Tibial nerve (tissue), 4 donors: ENCODE measurements around the gene AGPS. TPM values are rescaled to one million over a fixed set of nuclear protein-coding genes. Genes with fewer than 3 reads are reported as not detected.

Experiments
- DNase-seq, 2 donors: peaks; one replicate each; pipeline ENCODE4 v3.0.0-alpha.2; 2019; ENCODE audit warnings: low spot score in 2 of 2
- H3K27ac ChIP-seq, 4 donors: fragments of 200-600 bp; sonication (generic) in 3 of 4; one replicate each; pipeline ENCODE4 v1.5.1; 2017 to 2019; ENCODE audit warnings: mild to moderate bottlenecking in 1 of 4
- H3K27me3 ChIP-seq, 2 donors: fragments of 200-600 bp; sonication (generic) in 1 of 2; one replicate each; pipeline versions ENCODE4 v1.5.1 to v1.6.0; 2017 to 2019
- H3K36me3 ChIP-seq, 3 donors: fragments of 200-600 bp; sonication (generic); one replicate each; pipeline ENCODE4 v1.5.1; 2018 to 2019
- H3K4me1 ChIP-seq, 4 donors: fragments of 200-600 bp; sonication (generic) in 3 of 4; one replicate each; pipeline ENCODE4 v1.5.1; 2017 to 2019
- H3K4me3 ChIP-seq, 4 donors: fragments of 200-600 bp; sonication (generic) in 3 of 4; one replicate each; pipeline ENCODE4 v1.5.1; 2017 to 2019; ENCODE audit warnings: mild to moderate bottlenecking in 1 of 4, moderate library complexity in 1 of 4
- H3K9me3 ChIP-seq, 4 donors: fragments of 200-600 bp; sonication (generic) in 3 of 4; one replicate each; pipeline ENCODE4 v1.5.1; 2017 to 2019
- EP300 ChIP-seq, 2 donors: sonication (generic); formaldehyde crosslinking; IDR thresholded peaks; one replicate each; pipeline ENCODE4 v1.6.1; 2017; ENCODE audit warnings: antibody characterized with exemption in 2 of 2, mild to moderate bottlenecking in 1 of 2
- POLR2A ChIP-seq, 2 donors: fragments of 450-650 bp; IDR thresholded peaks; one replicate each; pipeline ENCODE4 v1.6.1; 2017; ENCODE audit warnings: antibody characterized with exemption in 2 of 2, mild to moderate bottlenecking in 2 of 2, moderate library complexity in 2 of 2
- WGBS, 2 donors: methylation state at CpG; one replicate each; pipeline ENCODE4 v1.1.5; 2018; 5-methylcytosine and 5-hydroxymethylcytosine counted together
- total RNA-seq, 4 donors: library from RNA; depleted of rRNA; stranded (reverse); fragments of >200 nt; gene quantifications; one replicate each; pipeline ENCODE4 v1.1.0, GENCODE V29; 2016
- TF ChIP-seq, protein P1 (sequence below), 5 experiments: fragments of 200-600 bp in 3 of 5; fragments of 450-650 bp in 2 of 5; sonication (generic) in 3 of 5; IDR thresholded peaks; one replicate each; pipeline ENCODE4 v1.5.1; 2016 to 2019; ENCODE audit warnings: antibody characterized with exemption in 5 of 5, mild to moderate bottlenecking in 3 of 5, moderate library complexity in 2 of 5

AGPS gene
- total RNA-seq, 4 donors from 2014 or later: 33.9 to 47.9 (median 40.1) TPM

DNA sequence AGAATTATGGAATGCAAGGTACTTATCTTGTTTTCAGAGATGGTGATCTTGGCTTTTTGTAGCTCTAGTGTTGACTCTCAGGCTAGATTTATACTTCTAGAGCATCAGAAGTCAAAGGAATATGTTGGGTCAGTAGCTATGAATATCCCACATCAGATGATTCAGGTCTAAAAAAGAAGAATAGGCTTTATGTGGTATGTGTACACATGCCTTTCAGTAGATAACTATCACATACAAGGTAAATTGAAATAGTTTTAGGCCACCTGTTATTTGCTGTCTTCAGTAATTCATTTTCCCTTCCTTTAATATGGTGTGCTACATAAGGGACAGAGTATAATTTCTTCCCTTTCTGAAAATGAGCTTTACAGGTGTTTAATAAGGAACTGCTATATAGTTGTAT, 142.4 kb downstream of the AGPS start:
- H3K4me1 ChIP-seq: no peaks in the 10 kb centered on the region
- no peaks in the 10 kb centered on the region for H3K9me3 ChIP-seq
- no peak overlapping the region for H3K4me3 ChIP-seq
- DNase-seq: no peak
- no peaks in the 10 kb centered on the region for H3K27me3 ChIP-seq
- H3K27ac ChIP-seq: no peak overlapping the region
- no peak for TF ChIP-seq POLR2A (IDR thresholded peaks at IDR 0.05)
- no peak for TF ChIP-seq EP300 (IDR thresholded peaks at IDR 0.05)
- TF ChIP-seq, protein P1, sequence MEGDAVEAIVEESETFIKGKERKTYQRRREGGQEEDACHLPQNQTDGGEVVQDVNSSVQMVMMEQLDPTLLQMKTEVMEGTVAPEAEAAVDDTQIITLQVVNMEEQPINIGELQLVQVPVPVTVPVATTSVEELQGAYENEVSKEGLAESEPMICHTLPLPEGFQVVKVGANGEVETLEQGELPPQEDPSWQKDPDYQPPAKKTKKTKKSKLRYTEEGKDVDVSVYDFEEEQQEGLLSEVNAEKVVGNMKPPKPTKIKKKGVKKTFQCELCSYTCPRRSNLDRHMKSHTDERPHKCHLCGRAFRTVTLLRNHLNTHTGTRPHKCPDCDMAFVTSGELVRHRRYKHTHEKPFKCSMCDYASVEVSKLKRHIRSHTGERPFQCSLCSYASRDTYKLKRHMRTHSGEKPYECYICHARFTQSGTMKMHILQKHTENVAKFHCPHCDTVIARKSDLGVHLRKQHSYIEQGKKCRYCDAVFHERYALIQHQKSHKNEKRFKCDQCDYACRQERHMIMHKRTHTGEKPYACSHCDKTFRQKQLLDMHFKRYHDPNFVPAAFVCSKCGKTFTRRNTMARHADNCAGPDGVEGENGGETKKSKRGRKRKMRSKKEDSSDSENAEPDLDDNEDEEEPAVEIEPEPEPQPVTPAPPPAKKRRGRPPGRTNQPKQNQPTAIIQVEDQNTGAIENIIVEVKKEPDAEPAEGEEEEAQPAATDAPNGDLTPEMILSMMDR (IDR thresholded peaks at IDR 0.05): no peak
- H3K36me3 ChIP-seq: no peaks in the 10 kb centered on the region

DNA sequence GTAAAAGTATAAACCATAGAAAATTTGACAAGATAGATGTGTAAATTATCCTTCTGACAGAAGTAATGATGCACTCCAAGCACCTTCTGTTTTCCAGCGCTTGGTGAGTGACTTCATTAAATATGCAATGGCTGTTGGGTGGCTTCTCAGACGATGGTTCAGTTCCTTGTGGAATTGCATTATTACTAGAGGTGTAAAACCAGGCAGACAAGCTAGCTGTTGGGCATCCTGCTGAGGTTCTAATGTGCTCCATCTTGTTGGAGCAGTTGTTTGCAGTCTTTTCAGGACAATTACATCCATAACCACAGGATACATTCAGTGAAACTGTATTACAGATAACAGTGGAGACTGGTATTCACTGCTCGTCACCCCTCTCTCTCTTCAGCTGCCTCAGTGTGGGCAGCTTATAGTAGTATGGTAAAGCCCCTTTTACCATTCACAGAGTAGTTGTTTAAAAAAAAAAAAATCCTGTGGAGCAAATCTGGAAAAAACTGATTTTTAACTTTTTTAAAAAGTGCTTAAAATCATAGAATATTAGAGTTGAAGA, 143.5 kb downstream of the AGPS start:
- Histone ChIP-seq H3K27ac (no peak overlapping the region), H3K27me3 (no peaks in the 10 kb centered on the region), H3K4me3 (no peak overlapping the region), H3K9me3 (no peaks in the 10 kb centered on the region), H3K4me1 (no peaks in the 10 kb centered on the region), H3K36me3 (no peaks in the 10 kb centered on the region)
- DNase-seq: no peak
- 77 to 81% methylated on average over 3 of the region's 3 CpGs for WGBS, 2 donors
- TF ChIP-seq, protein P1 (IDR thresholded peaks at IDR 0.05): no peak
- TF ChIP-seq POLR2A (IDR thresholded peaks at IDR 0.05) (no peak), EP300 (IDR thresholded peaks at IDR 0.05) (no peak)

DNA sequence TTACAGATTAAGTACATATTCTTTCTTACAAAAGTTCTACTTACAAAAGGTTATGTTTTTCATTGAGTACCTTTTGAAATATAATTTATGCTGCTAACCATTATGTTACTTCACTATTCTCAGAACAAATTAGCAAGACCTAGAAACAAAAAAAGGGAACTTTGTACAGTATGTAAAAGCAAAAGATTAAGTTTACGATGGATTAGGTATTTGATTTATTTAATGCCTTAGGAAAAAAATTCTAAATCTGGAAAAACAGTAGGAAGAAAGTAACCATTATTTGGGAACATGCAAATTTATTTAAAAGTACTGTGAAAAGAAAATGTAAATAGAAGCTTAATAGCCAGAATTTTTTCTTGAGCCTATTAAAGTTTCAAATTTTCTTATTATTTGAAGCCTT, 144.6 kb downstream of the AGPS start:
- TF ChIP-seq POLR2A (IDR thresholded peaks at IDR 0.05): no peak
- no peak for TF ChIP-seq EP300 (IDR thresholded peaks at IDR 0.05)
- TF ChIP-seq, protein P1 (IDR thresholded peaks at IDR 0.05): no peak
- H3K4me3 ChIP-seq: no peak overlapping the region
- H3K27ac ChIP-seq: no peak overlapping the region
- no peaks in the 10 kb centered on the region for H3K27me3 ChIP-seq
- H3K4me1 ChIP-seq: peaks cover 0 to 3% (median 0%) of the 10 kb centered on the region in 4 donors
- DNase-seq: no peak
- H3K9me3 ChIP-seq: no peaks in the 10 kb centered on the region
- no peaks in the 10 kb centered on the region for H3K36me3 ChIP-seq
- WGBS, 2 donors: 82 to 84% methylated on average over 1 of the region's 1 CpG

DNA sequence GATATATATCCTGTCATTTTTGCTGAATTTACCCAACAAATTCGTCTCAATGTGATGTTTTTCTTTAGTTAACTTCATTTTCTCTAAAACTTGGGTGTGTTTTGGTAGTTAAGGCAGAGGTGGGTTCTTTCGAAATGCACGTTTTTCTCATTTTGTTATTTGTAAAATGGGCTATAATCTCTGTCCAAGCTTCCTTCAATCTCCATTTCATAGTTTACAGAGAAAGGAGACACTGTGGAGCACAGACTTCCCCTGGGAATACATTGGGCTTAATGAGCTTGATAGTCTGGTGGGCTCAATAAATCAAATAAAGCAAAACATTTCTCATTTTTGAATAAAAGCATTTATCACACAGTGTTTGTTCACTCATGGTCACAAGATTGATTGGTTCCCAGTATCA, 145.1 kb downstream of the AGPS start:
- 53 to 72% methylated on average over 3 of the region's 3 CpGs for WGBS, 2 donors

DNA sequence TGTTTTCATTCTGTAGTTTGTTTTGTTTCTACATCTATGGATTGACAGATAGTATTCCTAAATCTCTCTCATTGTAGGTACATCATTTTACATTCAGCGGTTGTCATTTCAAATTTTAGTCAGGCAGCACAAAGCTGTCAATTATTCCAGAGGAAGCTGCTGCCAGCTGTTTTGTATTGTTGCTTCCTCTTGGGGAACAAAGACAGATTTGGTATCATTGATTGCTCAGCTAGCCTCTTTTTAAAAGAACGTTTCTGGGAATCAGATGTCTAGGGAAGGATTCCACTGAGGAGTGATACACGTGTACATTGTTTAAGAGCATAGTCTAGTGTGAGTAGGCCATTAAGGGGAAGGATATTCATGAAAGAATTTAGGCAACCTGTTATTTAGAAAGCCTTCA, 145.8 kb downstream of the AGPS start:
- peaks cover 0 to 14% (median 0%) of the 10 kb centered on the region in 4 donors for H3K4me1 ChIP-seq
- no peaks in the 10 kb centered on the region for H3K27me3 ChIP-seq
- TF ChIP-seq POLR2A (IDR thresholded peaks at IDR 0.05): no peak
- TF ChIP-seq, protein P1 (IDR thresholded peaks at IDR 0.05): no peak
- TF ChIP-seq EP300 (IDR thresholded peaks at IDR 0.05): no peak
- no peak overlapping the region for H3K4me3 ChIP-seq
- no peak overlapping the region for H3K27ac ChIP-seq
- no peaks in the 10 kb centered on the region for H3K9me3 ChIP-seq
- DNase-seq: no peak
- H3K36me3 ChIP-seq: no peaks in the 10 kb centered on the region
- WGBS, 2 donors: 56% methylated on average over 3 of the region's 3 CpGs

More for the DNA sequence above, 145.1 kb downstream of the AGPS start:
- peaks cover 0 to 8% (median 0%) of the 10 kb centered on the region in 4 donors for H3K4me1 ChIP-seq
- no peaks in the 10 kb centered on the region for H3K27me3 ChIP-seq
- no peaks in the 10 kb centered on the region for H3K36me3 ChIP-seq
- DNase-seq: no peak
- no peak for TF ChIP-seq POLR2A (IDR thresholded peaks at IDR 0.05)
- no peak overlapping the region for H3K4me3 ChIP-seq
- H3K9me3 ChIP-seq: no peaks in the 10 kb centered on the region
- H3K27ac ChIP-seq: no peak overlapping the region

DNA sequence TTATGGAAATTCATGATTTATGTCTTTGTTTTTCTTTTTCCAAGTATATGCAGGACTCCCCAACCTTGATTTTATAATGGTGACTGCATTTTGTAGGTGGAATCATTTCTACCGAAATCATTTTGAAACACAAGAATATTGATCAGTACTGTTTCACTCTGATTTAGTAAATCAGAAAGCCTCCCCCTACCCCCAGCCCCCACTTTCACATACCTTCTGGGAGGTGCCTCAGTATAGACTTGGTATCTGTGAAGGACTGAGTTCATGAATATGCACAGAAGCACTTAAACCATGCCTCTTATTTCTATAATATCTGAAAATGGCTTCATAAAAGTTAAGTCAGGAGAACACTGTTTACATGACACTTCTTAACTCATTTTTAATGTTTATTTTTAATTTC, 147.7 kb downstream of the AGPS start:
- no peak overlapping the region for H3K4me3 ChIP-seq
- H3K9me3 ChIP-seq: no peaks in the 10 kb centered on the region
- WGBS, 2 donors: 94 to 96% methylated on average over 1 of the region's 1 CpG
- no peak overlapping the region for H3K27ac ChIP-seq
- peaks cover 0 to 22% (median 0%) of the 10 kb centered on the region in 4 donors for H3K4me1 ChIP-seq
- no peaks in the 10 kb centered on the region for H3K27me3 ChIP-seq
- no peak for TF ChIP-seq EP300 (IDR thresholded peaks at IDR 0.05)
- TF ChIP-seq, protein P1 (IDR thresholded peaks at IDR 0.05): no peak
- TF ChIP-seq POLR2A (IDR thresholded peaks at IDR 0.05): no peak
- H3K36me3 ChIP-seq: no peaks in the 10 kb centered on the region
- DNase-seq: no peak
